ENCODE data around the gene TIMP3. TPM values are rescaled to one million over a fixed set of nuclear protein-coding genes. Genes with fewer than 3 reads are reported as not detected.

Gene TIMP3
- total and polyA plus RNA-seq, 2 donors (not counting 3 experiments of a cell fraction or from before 2014, with no cell fraction given) = 0.22 to 2.0 TPM

DNA sequence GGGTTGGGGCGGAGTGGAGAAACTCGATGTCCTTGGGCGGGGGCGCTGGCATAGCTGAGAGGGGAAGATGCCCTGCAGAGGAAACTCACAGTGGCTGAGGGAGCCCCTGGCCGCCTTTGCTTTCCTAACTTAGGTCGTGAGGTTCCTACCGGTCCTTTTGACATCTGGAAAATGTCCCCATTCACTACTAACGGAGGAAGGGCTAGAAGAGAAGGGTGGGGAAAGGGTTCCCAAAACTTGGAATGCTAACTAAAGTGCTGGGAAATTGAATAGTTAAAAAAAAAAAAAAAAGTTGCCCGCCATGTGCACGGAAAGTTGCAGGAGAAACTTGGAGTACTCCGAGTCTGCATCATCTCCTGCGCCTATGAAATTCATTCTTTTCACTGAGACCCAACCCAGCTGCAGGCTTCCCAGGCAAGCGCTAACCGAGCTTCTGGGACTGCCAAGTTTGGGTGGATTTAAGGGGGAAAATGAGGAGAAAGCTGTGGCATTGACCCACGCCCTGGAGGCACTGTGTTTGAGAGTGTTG is 796 bp downstream of the TIMP3 start:
- H3K9me1 ChIP-seq (replicated peaks; ENCODE audit: control insufficient read depth, extremely low read depth, insufficient read depth, low read length) = no peaks in the 10 kb centered on the region
- intact Hi-C loops (cut with micrococcal nuclease) (loop anchor here (2.0 kb wide), 1 partner anchor 184 kb away; no protein-coding TSS in a partner anchor), dilution Hi-C loops (cut with MboI; ENCODE audit: extremely low pct_ligation_motif_present, low sequenced_read_pairs) (no loop called here)
- no peaks in the 10 kb centered on the region for H3K79me2 ChIP-seq (ENCODE audit: control insufficient read depth, insufficient read depth, low read length)
- no TSS peak for BruUV-seq (replicated peaks)
- no peak overlapping the region for H3K4me3 ChIP-seq (replicated peaks in 1 of 3; ENCODE audit: insufficient read depth in 1 of 3, low read depth in 1 of 3, low read length in 3 of 3)
- H2AFZ ChIP-seq (ENCODE audit: low read depth, low read length) = no peak overlapping the region
- H3K36me3 ChIP-seq (ENCODE audit: control insufficient read depth in 2 of 2, extremely low read depth in 1 of 2, insufficient read depth in 2 of 2, low read length in 2 of 2) = no peaks in the 10 kb centered on the region
- no peak overlapping the region for H3K9ac ChIP-seq (replicated peaks; ENCODE audit: extremely low read depth, insufficient read depth, low read length)
- no peaks in the 10 kb centered on the region for H4K20me1 ChIP-seq (replicated peaks; ENCODE audit: control insufficient read depth, extremely low read depth, insufficient read depth, low read length)
- H3K4me2 ChIP-seq (ENCODE audit: insufficient read depth, low read length) = no peak overlapping the region
- FAIRE-seq (no peak), DNase-seq (ENCODE audit: low read depth, low spot score) (no peak)
- no peak for TF ChIP-seq POLR2A (IDR thresholded peaks at IDR 0.05; ENCODE audit: low read depth, low read length)
- no peak for TF ChIP-seq FOS (IDR thresholded peaks at IDR 0.05; ENCODE audit: borderline replicate concordance, insufficient read depth, low read length)
- TF ChIP-seq POLR2AphosphoS5 (IDR thresholded peaks at IDR 0.05; ENCODE audit: insufficient read depth, low read depth, low read length) = no peak
- TF ChIP-seq, protein P1, sequence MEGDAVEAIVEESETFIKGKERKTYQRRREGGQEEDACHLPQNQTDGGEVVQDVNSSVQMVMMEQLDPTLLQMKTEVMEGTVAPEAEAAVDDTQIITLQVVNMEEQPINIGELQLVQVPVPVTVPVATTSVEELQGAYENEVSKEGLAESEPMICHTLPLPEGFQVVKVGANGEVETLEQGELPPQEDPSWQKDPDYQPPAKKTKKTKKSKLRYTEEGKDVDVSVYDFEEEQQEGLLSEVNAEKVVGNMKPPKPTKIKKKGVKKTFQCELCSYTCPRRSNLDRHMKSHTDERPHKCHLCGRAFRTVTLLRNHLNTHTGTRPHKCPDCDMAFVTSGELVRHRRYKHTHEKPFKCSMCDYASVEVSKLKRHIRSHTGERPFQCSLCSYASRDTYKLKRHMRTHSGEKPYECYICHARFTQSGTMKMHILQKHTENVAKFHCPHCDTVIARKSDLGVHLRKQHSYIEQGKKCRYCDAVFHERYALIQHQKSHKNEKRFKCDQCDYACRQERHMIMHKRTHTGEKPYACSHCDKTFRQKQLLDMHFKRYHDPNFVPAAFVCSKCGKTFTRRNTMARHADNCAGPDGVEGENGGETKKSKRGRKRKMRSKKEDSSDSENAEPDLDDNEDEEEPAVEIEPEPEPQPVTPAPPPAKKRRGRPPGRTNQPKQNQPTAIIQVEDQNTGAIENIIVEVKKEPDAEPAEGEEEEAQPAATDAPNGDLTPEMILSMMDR (IDR thresholded peaks at IDR 0.05; ENCODE audit: extremely low read depth in 1 of 2, insufficient read depth in 1 of 2, low read depth in 1 of 2, low read length in 2 of 2) = no peak
- TF ChIP-seq JUN (IDR thresholded peaks at IDR 0.05; ENCODE audit: borderline replicate concordance, insufficient read depth, insufficient read length, low read depth) = no peak
- no peak for TF ChIP-seq EZH2 (IDR thresholded peaks at IDR 0.05; ENCODE audit: borderline replicate concordance, low read depth, low read length, severe bottlenecking)
- TF ChIP-seq GATA2 (IDR thresholded peaks at IDR 0.05; ENCODE audit: insufficient read depth, insufficient read length, low read depth, low read length) = no peak
- TF ChIP-seq MYC (IDR thresholded peaks at IDR 0.05; ENCODE audit: low read depth, low read length) = no peak
- H3K27me3 ChIP-seq (ENCODE audit: control insufficient read depth in 2 of 2, insufficient read depth in 2 of 2, low read length in 2 of 2) = peaks cover 9 to 12% of the 10 kb centered on the region in 2 experiments
- POLR2A ChIA-PET = no interaction called here
- no peak overlapping the region for H3K27ac ChIP-seq (ENCODE audit: insufficient read depth, low read depth, low read length)
- CTCF ChIA-PET = interaction anchor here (0.9 kb wide), 1 partner anchor 274 kb away, joined by 3 read pairs; no protein-coding TSS in a partner anchor
- H3K9me3 ChIP-seq (replicated peaks; ENCODE audit: control insufficient read depth, insufficient read depth, low read length) = no peaks in the 10 kb centered on the region
- H3K4me1 ChIP-seq (ENCODE audit: control insufficient read depth, extremely low read depth, insufficient read depth, low read length) = no peaks in the 10 kb centered on the region
